Prostate gland (tissue), 2 donors: Measurements from ENCODE around the gene CRPPA.

Experiments
- CTCF ChIP-seq, 4 experiments: fragments of 200-600 bp in 2 of 4; fragments of 450-650 bp in 2 of 4; sonication (generic) in 2 of 4; IDR thresholded peaks; 1 replicate in 3 of 4; 2 replicates in 1 of 4; pipeline ENCODE4 v1.5.1; 2016 to 2019; ENCODE audit warnings: antibody characterized with exemption in 4 of 4, mild to moderate bottlenecking in 2 of 4, moderate library complexity in 2 of 4
- POLR2A ChIP-seq: fragments of 450-650 bp; IDR thresholded peaks from one replicate; pipeline ENCODE4 v1.6.1; 2016; ENCODE audit warnings: antibody characterized with exemption, mild to moderate bottlenecking
- POLR2AphosphoS5 ChIP-seq: sonication (generic); formaldehyde crosslinking; IDR thresholded peaks from one replicate; pipeline ENCODE4 v1.6.1; 2017; ENCODE audit warnings: antibody characterized with exemption

- TF ChIP-seq POLR2A (no peak), CTCF (IDR thresholded peaks at IDR 0.05) (no peak), POLR2AphosphoS5 (no peak)
Measured at GRCh38 chr7:16460789-16461493, 39.6 kb upstream of the CRPPA start.
